ENCODE data around the gene LYRM4.

- TF ChIP-seq GATA2 (IDR thresholded peaks at IDR 0.05; ENCODE audit: low read depth, low read length) = no peak
- no peak for TF ChIP-seq GATA3 (IDR thresholded peaks at IDR 0.05; ENCODE audit: low read depth, low read length)
Measured at GRCh38 chr6:5275497-5275896, 14.7 kb upstream of the LYRM4 start.

All from SH-SY5Y (cell line).